HG02642 (cell line): ENCODE results near the gene CCDC136.
A peak's percentile ranks its signal among the peaks of the same experiment; 100 is the strongest.

Experiments used
- ATAC-seq: cut with Tn5 transposase; IDR thresholded peaks from one replicate; pipeline ENCODE4 v1.9.1; 2021; ENCODE audit warnings: mild to moderate bottlenecking; ENCODE audit not compliant: unreplicated experiment, poor library complexity

CCDC136 gene

DNA sequence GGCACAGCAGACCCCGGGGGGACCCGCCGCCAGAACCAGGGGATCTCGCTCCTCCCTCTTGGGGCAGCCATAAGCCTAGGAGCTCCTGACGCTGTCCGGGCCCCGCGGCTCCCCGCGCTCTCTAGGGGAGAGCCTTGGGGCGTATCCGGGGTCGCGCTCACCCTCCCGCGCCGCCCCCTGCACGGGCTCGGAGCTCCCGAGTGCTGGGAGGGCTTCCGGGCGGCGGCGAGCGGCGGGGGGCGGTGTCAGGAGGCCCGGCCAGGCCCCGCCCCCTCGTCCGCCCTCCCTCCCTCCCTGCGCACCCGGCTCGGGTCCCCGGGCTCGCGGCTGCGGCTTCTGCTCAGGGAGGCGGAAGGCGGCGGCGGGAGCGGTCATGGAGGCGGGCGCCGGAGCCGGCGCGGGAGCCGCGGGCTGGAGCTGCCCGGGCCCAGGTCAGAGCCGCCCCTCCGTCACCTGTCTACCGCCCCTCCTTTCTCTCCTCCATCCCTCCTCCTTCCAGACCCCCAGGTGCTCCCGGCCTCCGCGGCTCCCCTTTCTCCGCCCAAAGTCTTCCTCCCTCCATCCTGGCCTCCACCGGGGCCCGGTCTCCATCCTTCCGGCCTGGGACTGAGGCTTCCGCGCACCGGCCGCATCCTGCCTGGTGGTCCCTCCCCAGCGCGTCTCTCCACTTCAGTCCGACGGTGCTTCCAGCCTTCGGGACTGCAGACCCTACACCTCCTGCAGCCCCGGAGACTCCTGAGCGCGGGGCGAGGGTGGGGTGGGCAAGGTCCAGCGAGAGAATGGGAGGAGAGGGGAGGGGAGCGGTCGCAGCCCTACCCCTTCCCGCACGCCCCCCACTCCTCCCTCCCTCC lies at the start of gene CCDC136:
Gene CCDC136, plus strand, starts transcription at position 848 of the 851 bp plus-strand sequence. CDS start 444 bp downstream, outside the sequence.
- ATAC-seq = peak; percentile 87

DNA sequence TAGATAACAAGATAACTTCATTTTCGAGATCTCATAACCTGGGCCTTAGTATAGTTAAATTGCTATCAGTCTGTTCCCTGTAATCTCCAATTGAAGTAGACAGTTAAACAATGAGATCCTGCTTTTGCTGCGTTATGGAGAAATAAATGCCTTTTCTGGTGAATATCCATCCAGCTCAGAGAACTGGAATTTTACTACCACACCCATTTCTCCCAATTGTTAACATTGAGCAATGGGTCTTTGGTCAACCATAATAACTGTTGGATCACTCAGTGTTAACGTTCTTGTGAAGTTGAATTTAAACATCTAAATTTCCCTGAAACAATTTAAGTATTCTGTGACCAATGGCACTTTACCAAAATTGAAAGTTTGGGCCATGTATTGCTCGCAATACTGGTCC lies 49.6 kb upstream of the CCDC136 start:
- ATAC-seq = no peak

DNA sequence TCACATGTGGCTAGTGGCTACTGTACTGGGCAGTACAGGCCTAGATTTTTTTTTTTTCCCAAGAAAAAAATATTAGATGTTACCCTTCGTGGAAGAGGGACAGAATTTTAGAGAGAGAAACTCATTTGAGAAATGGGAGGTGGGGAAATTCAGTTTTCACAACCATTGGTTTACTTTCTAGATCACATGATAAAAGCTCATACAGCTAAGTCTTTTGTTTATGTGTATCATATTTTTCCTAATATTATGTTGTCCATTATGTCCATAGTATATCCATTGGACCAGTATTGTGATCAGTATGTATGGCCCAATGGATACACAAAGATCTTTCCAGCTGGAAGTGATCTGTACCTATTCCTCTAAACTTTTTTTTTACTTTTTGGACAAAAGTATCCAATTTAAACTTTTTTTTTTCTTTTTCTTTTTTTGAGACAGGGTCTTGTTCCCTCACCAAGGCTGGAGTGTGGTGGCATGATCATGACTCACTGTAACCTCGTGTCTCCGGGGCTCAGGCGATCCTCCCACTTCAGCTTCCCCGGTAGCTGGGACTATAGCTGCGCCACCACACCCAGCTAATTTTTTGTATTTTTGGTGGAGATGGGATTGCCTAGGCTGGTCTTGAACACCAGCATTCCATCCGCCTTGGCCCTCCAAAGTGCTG lies 48.5 kb upstream of the CCDC136 start:
- ATAC-seq = no peak

DNA sequence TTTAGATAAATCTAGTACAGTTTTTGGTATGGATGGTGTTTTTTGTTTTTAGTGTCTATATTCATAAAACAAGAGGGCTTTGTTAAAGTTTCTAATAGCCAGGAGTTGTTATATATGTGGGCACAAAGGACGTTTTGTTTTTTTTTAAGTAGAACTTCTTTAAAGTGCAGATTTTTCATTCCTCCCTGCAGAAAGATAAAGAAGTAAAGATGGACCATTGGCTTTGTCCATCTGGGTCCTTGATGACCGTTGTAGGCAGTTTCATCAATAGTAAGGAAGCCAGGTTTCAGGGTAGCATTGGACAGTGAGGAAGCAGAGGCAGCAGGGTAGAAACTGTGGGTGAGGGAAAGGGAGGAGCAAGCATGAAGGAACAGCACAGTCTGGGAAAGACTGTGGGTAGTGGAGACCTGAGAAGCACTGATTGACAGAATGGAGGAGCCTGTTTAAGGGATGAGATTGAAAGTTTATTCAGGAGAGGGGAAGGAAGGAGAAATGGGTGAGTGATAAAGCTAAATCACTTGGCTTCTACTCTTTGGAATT lies 47.3 kb upstream of the CCDC136 start:
- ATAC-seq = no peak

DNA sequence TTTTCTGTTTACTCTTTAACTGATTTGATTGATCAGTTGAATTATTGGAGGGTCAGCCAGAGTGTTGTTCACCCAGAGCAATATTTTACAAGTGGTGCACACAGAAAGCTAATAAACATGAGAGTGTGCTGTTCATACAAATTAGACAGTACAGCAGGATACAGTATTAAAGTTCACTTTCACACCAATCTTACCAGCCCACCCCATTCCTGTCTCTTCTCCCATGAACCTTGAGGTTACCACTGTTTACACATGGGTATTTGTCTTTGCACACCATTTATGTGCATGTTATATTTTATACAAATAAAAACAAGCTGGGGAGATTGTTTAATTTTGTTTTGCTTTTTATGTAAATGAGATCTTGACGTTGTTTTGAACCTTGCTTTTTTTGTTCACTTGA lies 46.1 kb upstream of the CCDC136 start:
- no peak for ATAC-seq

DNA sequence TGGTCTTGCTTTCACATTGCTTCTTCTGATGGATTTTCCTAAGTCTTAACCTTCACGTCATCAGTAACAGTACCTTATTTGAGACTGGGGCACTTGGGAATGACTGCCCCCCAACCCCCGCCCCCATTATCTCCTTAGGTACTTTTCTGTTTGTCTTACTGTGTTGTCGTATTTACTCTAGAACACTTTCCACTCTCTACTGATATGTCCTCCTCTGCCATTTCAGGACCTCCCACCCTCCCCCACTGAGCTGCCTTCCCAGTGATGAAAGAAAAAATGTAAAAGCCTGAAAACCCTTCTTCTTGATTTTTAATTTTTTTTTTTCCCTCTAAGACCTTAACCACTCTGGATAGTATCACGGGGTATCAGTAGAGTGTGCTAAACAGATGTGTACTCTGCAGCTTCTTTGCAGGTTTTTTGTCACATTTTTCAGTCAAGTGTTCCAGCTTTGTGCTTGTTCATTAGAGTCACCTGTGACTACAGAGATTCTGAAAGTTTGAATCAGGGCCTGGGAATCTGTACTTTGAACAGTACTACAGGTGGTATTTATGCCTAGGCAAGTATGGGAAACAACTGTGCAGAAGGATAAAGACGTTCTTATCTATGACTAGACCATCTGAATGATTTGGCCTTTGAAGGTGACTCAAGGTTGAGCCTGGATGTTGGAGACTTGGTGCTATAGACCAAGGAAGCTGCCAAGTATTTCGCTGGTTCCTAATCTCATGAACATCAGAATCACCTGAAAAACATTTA lies 44.3 kb upstream of the CCDC136 start:
- ATAC-seq = no peak

DNA sequence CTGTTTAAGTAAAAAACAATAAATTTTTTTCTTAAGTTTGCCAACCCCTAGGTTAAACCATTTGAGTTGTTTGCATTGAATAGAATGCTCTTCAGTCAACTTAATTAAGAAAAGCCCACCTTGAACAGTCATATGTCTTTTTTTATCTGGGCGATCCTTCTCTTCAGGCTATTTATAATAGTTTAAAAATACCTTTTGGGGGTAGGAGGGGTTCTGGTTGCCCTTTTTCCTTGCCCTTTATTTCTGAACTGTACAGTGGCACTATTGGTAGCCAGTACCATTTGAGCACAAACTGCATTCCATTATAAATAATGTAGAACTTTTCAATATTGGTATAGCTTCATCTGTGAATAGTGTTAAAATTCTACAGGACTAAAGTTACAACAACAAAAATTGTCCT lies 39.5 kb upstream of the CCDC136 start:
- no peak for ATAC-seq

DNA sequence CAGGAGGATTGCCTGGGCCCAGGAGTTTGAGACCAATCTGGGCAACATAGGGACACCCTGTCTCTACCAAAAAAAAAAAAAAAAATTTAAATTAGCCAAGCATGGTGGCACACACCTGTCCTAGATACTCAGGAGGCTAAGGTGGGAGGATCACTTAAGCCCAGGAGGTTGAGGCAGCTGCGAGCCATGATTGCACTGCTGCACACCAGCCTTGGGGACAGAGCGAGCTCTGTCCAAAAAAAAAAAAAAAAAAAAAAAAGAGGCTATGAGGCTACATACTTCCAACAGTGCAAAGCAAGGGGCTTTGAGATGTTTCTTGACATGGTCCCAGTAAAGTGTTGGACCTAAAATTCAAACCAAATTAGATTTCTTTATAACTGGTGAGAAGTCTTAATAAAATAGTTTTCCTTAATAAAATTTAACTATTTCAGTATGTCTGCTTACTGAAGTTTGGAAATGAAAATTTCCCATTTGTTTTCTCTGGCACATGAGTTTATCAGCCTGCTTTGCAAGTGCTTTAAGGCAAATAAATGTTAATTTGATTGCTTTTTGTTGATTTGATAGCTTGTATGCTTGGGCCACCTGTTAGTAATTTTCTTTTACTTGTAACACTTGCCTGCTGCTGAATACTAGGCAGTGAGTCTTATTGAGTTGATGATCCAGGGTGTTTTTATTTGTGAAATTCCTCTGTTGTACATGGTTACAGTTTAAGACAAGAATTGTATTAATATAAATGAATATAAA lies 36.5 kb upstream of the CCDC136 start:
- ATAC-seq = no peak

DNA sequence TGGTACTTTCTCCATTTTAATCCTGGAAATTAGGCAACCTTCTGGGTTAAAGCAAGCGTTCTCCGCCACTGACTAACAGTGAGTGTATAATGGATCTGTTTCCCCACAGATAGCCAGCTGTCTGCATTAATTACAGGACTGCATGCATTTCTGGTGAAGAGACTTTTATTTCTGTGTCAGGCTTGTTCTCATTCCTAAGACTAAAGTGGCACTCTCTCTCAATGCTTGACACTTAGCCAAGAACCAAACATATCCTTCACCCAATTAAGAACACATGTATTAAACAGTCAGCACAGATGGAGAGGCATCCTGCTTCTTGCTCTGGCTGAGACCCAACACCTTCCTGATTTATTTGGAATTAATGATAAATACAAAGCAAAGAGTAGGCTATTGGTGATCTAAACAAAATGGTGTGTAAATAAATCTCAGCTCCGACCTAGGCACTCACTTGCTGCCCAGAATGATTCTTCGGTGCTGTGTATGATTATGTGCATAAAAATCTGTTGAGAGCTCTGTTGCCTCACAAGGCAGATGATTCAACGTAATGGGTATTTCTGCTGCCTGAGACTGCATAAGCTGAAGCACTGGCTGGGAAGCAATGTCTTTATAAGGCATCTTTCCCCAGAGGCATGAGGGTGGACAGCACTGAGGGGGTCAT lies 35.8 kb upstream of the CCDC136 start:
- ATAC-seq = no peak

DNA sequence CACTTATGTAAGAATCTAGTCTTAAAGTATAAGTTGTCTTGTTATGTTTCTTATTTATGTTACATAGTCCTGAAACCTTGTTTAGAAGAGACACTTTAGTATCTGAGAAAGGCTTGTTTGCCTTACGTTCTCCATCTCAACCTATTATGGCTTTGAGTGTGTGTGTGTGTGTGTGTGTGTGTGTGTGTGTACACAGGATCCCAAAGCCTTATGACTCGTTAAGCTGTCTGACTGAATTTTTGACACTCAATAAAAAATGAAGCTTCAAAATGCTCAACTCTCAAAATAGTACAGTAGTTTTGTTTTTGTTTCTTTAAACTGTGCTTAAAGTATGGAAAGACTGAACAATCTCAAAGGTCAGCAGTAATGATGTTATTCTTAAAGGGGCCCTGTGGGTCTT lies 34.6 kb upstream of the CCDC136 start:
- ATAC-seq = no peak

DNA sequence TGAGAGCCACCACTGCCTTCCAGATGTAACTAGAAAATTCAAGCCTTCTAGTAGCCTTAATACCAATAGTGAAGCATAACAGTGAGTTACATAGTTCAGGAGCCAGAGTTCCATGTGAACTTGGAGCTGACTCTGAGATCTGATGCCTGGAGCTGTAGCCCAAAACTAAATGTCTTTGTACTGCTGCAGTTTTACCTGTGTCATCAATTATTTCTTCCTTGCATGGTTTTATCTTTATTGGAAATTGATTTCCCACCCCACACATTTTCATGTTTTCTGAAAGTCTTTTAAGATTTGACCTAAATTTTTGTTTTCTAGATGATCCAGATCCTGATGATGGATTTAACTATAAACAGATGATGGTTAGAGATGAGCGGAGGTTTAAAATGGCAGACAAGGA lies 33.2 kb upstream of the CCDC136 start:
- no peak for ATAC-seq

DNA sequence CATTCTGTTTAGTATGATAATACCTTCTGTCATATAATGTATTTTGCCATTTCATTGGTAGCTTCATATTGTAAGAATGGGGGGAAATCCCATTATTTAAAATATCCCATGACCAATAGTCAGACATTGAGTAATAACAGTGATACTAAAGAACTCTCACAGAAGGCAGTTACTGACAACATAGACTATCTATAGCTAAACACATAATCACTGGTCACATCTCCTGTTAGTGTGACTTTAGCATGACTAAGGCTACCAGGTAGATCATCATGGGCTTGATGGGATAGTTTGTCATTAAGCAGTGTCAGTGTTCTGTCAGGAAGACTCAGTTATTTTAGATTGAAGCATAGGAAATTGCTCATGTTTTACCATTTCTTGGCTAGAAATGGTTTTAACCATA lies 32.5 kb upstream of the CCDC136 start:
- no peak for ATAC-seq

DNA sequence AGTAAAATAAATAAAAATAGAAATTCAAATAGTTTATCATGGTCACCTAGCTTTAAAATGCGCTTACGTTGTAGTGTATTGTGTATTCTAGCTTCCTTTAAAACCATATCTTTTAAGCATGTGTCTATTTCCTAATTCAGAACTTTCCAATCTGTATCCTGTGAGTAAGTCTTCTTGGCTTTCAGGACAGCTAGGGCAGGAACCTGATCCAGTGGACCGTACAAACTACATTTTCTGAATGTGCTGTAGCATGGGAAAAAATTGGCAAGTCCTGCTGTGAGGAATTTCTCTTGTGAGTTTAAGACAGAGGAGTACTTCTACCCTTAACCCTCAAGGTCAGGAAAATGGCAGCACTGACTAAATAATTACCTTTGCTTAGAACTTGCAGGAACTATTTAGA lies 28.2 kb upstream of the CCDC136 start:
- no peak for ATAC-seq

DNA sequence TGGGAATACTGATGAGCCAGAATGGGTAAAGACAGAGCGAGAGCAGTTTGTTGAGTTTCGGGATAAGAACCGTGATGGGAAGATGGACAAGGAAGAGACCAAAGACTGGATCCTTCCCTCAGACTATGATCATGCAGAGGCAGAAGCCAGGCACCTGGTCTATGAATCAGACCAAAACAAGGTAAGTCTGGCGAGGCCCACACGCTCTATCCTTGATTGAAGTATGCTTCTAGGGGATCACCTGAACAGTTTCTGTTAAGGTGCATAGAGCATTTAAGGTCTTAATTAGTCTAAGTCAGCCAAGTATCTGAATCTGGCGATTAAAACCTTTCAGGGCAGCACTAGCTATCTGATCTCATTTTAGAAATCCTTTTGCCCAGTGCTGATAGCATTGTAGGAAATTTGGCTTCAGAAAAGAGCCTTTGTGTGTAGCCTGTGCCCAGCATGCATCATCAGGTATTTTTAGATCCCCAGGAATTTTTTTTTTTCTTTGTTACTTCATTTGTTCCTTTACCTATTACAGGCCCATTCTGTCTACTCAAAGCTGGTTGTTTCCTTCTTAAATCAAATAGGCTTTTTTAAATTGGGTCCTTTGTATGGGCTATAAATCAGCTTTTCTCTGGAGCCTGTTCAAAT lies 24.2 kb upstream of the CCDC136 start:
- no peak for ATAC-seq

DNA sequence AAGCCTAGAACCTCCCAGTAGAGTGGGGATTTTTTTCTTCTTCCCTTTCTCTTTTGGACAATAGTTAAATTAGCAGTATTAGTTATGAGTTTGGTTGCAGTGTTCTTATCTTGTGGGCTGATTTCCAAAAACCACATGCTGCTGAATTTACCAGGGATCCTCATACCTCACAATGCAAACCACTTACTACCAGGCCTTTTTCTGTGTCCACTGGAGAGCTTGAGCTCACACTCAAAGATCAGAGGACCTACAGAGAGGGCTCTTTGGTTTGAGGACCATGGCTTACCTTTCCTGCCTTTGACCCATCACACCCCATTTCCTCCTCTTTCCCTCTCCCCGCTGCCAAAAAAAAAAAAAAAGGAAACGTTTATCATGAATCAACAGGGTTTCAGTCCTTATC lies 21.5 kb upstream of the CCDC136 start:
- no peak for ATAC-seq

DNA sequence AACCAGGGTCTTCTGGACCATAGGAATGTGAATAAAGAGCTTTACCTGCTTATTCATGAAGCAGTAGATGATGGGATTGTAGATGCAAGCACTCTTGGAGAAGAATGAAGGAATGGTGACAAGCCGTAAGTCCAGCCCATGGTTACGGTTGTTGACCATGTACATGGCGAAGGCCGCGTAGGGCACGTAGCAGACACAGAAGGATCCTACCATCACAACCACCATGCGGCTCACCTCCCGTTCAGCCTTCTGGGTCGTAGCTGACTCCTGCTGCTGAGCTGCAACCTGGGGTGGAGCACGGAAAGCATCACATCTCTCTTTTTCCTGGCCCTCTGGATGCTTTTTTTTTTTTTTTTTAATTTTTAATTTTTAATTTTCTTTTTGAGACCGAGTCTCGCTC lies 18.2 kb upstream of the CCDC136 start:
- no peak for ATAC-seq

DNA sequence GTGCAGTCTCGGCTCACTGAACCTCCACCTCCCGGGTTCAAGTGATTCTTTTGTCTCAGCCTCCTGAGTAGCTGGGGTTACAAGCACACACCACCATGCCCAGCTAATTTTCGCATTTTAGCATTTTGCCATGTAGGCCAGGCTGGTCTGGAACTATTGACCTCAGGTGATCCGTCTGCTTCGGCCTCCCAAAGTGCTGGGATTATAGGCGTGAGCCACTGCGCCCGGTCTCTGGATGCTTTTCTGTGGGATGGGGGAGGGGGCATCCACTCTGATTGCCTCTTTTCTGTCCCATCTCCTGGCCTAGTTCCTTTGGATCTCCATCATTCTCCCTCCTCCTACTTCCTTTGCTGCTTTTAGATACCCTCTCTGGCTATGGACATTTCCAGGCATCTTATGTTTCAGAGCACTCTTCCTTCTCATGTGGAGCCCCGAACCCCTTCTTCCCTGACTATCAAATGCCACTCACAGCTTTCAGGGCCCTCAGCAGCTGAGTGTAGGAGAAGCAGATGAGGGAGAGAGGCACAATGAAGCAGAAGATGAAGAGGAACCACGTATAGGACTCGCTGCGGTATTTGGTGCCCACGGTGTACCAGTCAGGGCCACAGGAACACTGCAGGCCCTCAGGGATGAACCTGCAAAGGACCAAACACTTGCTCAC lies 17.6 kb upstream of the CCDC136 start:
- no peak for ATAC-seq

DNA sequence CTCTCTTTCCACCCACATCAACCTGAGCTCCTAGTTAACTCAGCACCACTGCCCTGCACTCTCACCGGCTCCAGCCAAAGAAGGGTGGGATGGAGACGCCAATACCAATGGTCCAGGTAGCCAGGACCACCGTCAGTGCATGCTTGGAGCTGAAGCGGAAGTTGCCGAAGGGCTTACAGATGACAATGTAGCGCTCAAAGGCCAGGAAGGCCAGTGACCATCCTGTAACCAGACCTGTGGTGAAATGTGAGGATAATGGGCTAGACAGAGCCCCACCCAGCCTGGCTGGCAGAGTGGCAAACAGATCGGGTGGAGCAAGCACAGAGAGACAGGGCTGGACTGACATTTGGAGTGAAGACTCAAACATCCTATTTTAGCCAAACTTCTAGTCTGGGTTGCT lies 16.8 kb upstream of the CCDC136 start:
- ATAC-seq = no peak
